Peyer's patch (tissue), 4 donors: Measurements from ENCODE around the gene ASPDH. TPM values are rescaled to one million over a fixed set of nuclear protein-coding genes. Genes with fewer than 3 reads are reported as not detected.

Experiments used
- DNase-seq, 3 donors: peaks; one replicate each; pipeline ENCODE4 v3.0.0-alpha.2; 2017 to 2019
- H3K27ac ChIP-seq, 4 donors: fragments of 200-600 bp; sonication (generic); one replicate each; pipeline ENCODE4 v1.5.1; 2016 to 2019
- H3K27me3 ChIP-seq, 2 donors: fragments of 200-600 bp; sonication (generic); one replicate each; pipeline ENCODE4 v1.5.1; 2019
- H3K36me3 ChIP-seq, 3 donors: fragments of 200-600 bp; sonication (generic); one replicate each; pipeline ENCODE4 v1.5.1; 2016 to 2019
- H3K4me1 ChIP-seq, 4 donors: fragments of 200-600 bp; sonication (generic); one replicate each; pipeline ENCODE4 v1.5.1; 2016 to 2019
- H3K4me3 ChIP-seq, 4 donors: fragments of 200-600 bp; sonication (generic); 1 replicate in 3 of 4; 2 replicates in 1 of 4; pipeline ENCODE4 v1.5.1; 2016 to 2019; ENCODE audit warnings: mild to moderate bottlenecking in 1 of 4
- H3K9me3 ChIP-seq, 4 donors: fragments of 200-600 bp; sonication (generic); one replicate each; pipeline ENCODE4 v1.5.1; 2016 to 2019; ENCODE audit warnings: mild to moderate bottlenecking in 1 of 4
- CTCF ChIP-seq, 6 experiments: fragments of 450-650 bp in 4 of 6; fragments of 200-600 bp in 2 of 6; sonication (generic) in 1 of 6; IDR thresholded peaks; one replicate each; pipeline ENCODE4 v1.5.1; 2017 to 2019; ENCODE audit warnings: antibody characterized with exemption in 6 of 6, mild to moderate bottlenecking in 3 of 6, moderate library complexity in 1 of 6
- POLR2A ChIP-seq, 2 donors: fragments of 450-650 bp; IDR thresholded peaks; one replicate each; pipeline ENCODE4 v1.5.1; 2017; ENCODE audit warnings: antibody characterized with exemption in 2 of 2, mild to moderate bottlenecking in 2 of 2, moderate library complexity in 2 of 2
- total RNA-seq, 4 donors: library from RNA; depleted of rRNA; stranded (reverse); fragments of >200 nt; gene quantifications; one replicate each; pipeline ENCODE4 v1.1.0, GENCODE V29; 2016

Gene ASPDH
- total RNA-seq, 4 donors from 2014 or later, result 1.6 to 31.9 (median 4.5) TPM; not detected in 1

GRCh38 chr19:50489461-50490011 is 24.2 kb downstream of the ASPDH start:
- TF ChIP-seq CTCF (IDR thresholded peaks at IDR 0.05), result no peak
- TF ChIP-seq POLR2A (IDR thresholded peaks at IDR 0.05), result no peak
- peaks cover 0 to 8% (median 0%) of the 10 kb centered on the region in 3 donors for H3K36me3 ChIP-seq
- H3K27ac ChIP-seq, result no peak overlapping the region
- no peak overlapping the region for H3K4me3 ChIP-seq
- H3K9me3 ChIP-seq, result no peaks in the 10 kb centered on the region
- H3K27me3 ChIP-seq, result no peaks in the 10 kb centered on the region
- H3K4me1 ChIP-seq, result no peaks in the 10 kb centered on the region
- DNase-seq, result peak in 1 of 3 donors; percentile 42

- peak in 1 of 3 donors; percentile 15 for DNase-seq
- Histone ChIP-seq H3K36me3 (peaks cover 0 to 9% (median 0%) of the 10 kb centered on the region in 3 donors), H3K27me3 (no peaks in the 10 kb centered on the region)
Measured at GRCh38 chr19:50488389-50489194, 25.1 kb downstream of the ASPDH start.

GRCh38 chr19:50486823-50487515 is 26.7 kb downstream of the ASPDH start:
- Histone ChIP-seq H3K4me1 (no peaks in the 10 kb centered on the region), H3K36me3 (peaks cover 0 to 22% (median 0%) of the 10 kb centered on the region in 3 donors), H3K27ac (no peak overlapping the region), H3K4me3 (no peak overlapping the region), H3K9me3 (no peaks in the 10 kb centered on the region), H3K27me3 (no peaks in the 10 kb centered on the region)
- TF ChIP-seq POLR2A (IDR thresholded peaks at IDR 0.05) (no peak), CTCF (IDR thresholded peaks at IDR 0.05) (peak in 2 of 6 experiments; percentile 26 to 36)
- peak in 1 of 3 donors; percentile 49 for DNase-seq

More at GRCh38 chr19:50488389-50489194, 25.1 kb downstream of the ASPDH start:
- no peak overlapping the region for H3K27ac ChIP-seq
- H3K4me1 ChIP-seq, result no peaks in the 10 kb centered on the region
- TF ChIP-seq POLR2A (IDR thresholded peaks at IDR 0.05), result no peak
- no peak for TF ChIP-seq CTCF (IDR thresholded peaks at IDR 0.05)
- H3K9me3 ChIP-seq, result no peaks in the 10 kb centered on the region
- H3K4me3 ChIP-seq, result no peak overlapping the region

- DNase-seq, result peak in 1 of 3 donors; percentile 36
- H3K4me1 ChIP-seq, result no peaks in the 10 kb centered on the region
- H3K36me3 ChIP-seq, result peaks cover 0 to 38% (median 0%) of the 10 kb centered on the region in 3 donors
- no peak overlapping the region for H3K4me3 ChIP-seq
- H3K27ac ChIP-seq, result no peak overlapping the region
- TF ChIP-seq POLR2A (IDR thresholded peaks at IDR 0.05) (no peak), CTCF (IDR thresholded peaks at IDR 0.05) (no peak)
- no peaks in the 10 kb centered on the region for H3K27me3 ChIP-seq
- H3K9me3 ChIP-seq, result no peaks in the 10 kb centered on the region
Measured at GRCh38 chr19:50485284-50485955, 28.3 kb downstream of the ASPDH start.

GRCh38 chr19:50482916-50483315 is 30.8 kb downstream of the ASPDH start:
- H3K27ac ChIP-seq, result no peak overlapping the region
- DNase-seq, result no peak

More at GRCh38 chr19:50482916-50483315, 30.8 kb downstream of the ASPDH start:
- Histone ChIP-seq H3K4me1 (peaks cover 0 to 6% (median 0%) of the 10 kb centered on the region in 4 donors), H3K36me3 (peaks cover 0 to 63% (median 0%) of the 10 kb centered on the region in 3 donors), H3K9me3 (no peaks in the 10 kb centered on the region), H3K27me3 (no peaks in the 10 kb centered on the region), H3K4me3 (no peak overlapping the region)
- no peak for TF ChIP-seq POLR2A (IDR thresholded peaks at IDR 0.05)
- TF ChIP-seq CTCF (IDR thresholded peaks at IDR 0.05), result no peak
